ENCODE data around the gene PSMG4.

- TF ChIP-seq CTCF (IDR thresholded peaks at IDR 0.05) (no peak), POLR2A (IDR thresholded peaks at IDR 0.05; ENCODE audit: low read length) (no peak), RAD21 (conservative IDR thresholded peaks at IDR 0.05 in 1 of 2, IDR thresholded peaks at IDR 0.05 in 1 of 2) (no peak), MAZ (IDR thresholded peaks at IDR 0.05; ENCODE audit: borderline replicate concordance, low read depth, low read length) (no peak), JUN (IDR thresholded peaks at IDR 0.05) (no peak), REST (IDR thresholded peaks at IDR 0.05) (no peak), EP300 (IDR thresholded peaks at IDR 0.05) (no peak), CHD2 (IDR thresholded peaks at IDR 0.05; ENCODE audit: low read length, partially characterized antibody) (no peak), HMGXB4 (CRISPR knock-in tag; IDR thresholded peaks at IDR 0.05; ENCODE audit: borderline replicate concordance) (no peak), MAX (IDR thresholded peaks at IDR 0.05) (no peak), EHMT2 (IDR thresholded peaks at IDR 0.05; ENCODE audit: low read depth) (no peak), RCOR1 (IDR thresholded peaks at IDR 0.05; ENCODE audit: low read depth, low read length) (no peak), CEBPB (IDR thresholded peaks at IDR 0.05) (no peak), CBX8 (IDR thresholded peaks at IDR 0.05) (no peak)
These were observed 18.5 kb downstream of the PSMG4 start for GRCh38 chr6:3277251-3277650.

Measured in A549 (cell line).